MM.1S (cell line): Measurements from ENCODE around the gene FGL2.

ENCODE experiments used
- DNase-seq: peaks from one replicate; pipeline ENCODE4 v3.0.0-alpha.2; 2015
- H2AFZ ChIP-seq: fragments of 300-600 bp; sonication (generic); 2 replicates; pipeline ENCODE4 v1.6.0; 2016; ENCODE audit warnings: antibody characterized with exemption, low read length
- H3F3A ChIP-seq: fragments of 300-600 bp; sonication (generic); 2 replicates; pipeline ENCODE4 v1.6.1; 2016; ENCODE audit warnings: mild to moderate bottlenecking, antibody characterized with exemption, low read length, moderate library complexity, mixed read lengths; ENCODE audit not compliant: insufficient read depth
- H3K27ac ChIP-seq: fragments of 300-600 bp; sonication (generic); 2 replicates; pipeline ENCODE4 v1.5.1; 2016; ENCODE audit warnings: mild to moderate bottlenecking, low read length
- H3K27me3 ChIP-seq: fragments of 300-600 bp; sonication (generic); replicated peaks from 2 replicates; pipeline ENCODE4 v1.6.0; 2016; ENCODE audit warnings: low read length; ENCODE audit not compliant: insufficient read depth
- H3K36me3 ChIP-seq: fragments of 300-600 bp; sonication (generic); replicated peaks from 2 replicates; pipeline ENCODE4 v1.6.1; 2016; ENCODE audit warnings: mild to moderate bottlenecking, low read length, mixed read lengths; ENCODE audit not compliant: insufficient read depth
- H3K4me1 ChIP-seq: fragments of 300-600 bp; sonication (generic); 2 replicates; pipeline ENCODE4 v1.6.1; 2016; ENCODE audit warnings: low read length, mixed read lengths
- H3K4me2 ChIP-seq: fragments of 300-600 bp; sonication (generic); 2 replicates; pipeline ENCODE4 v1.6.0; 2016; ENCODE audit warnings: low read depth, low read length
- H3K4me3 ChIP-seq: fragments of 300-600 bp; sonication (generic); 2 replicates; pipeline ENCODE4 v1.5.1; 2016; ENCODE audit warnings: low read length, mixed read lengths
- H3K79me2 ChIP-seq: fragments of 300-600 bp; sonication (generic); 2 replicates; pipeline ENCODE4 v1.6.1; 2016; ENCODE audit warnings: mixed run types, low read length, mixed read lengths
- H3K9ac ChIP-seq: fragments of 300-600 bp; sonication (generic); 2 replicates; pipeline ENCODE4 v1.6.1; 2016; ENCODE audit warnings: low read length, mixed read lengths
- H3K9me2 ChIP-seq: fragments of 300-600 bp; sonication (generic); replicated peaks from 2 replicates; pipeline ENCODE4 v1.6.1; 2016; ENCODE audit warnings: mild to moderate bottlenecking, low read length, mixed read lengths; ENCODE audit not compliant: insufficient read depth
- H3K9me3 ChIP-seq: fragments of 300-600 bp; sonication (generic); replicated peaks from 2 replicates; pipeline ENCODE4 v1.6.1; 2016; ENCODE audit warnings: mild to moderate bottlenecking, low read length, mixed read lengths; ENCODE audit not compliant: insufficient read depth
- H4K20me1 ChIP-seq: fragments of 300-600 bp; sonication (generic); 2 replicates; pipeline ENCODE4 v1.6.1; 2016; ENCODE audit warnings: mild to moderate bottlenecking, low read length, moderate library complexity, mixed read lengths; ENCODE audit not compliant: insufficient read depth
- EZH2 ChIP-seq: fragments of 300-600 bp; sonication (generic); optimal IDR thresholded peaks from 2 replicates; pipeline ENCODE3; 2017; ENCODE audit warnings: low read depth, mild to moderate bottlenecking, antibody characterized with exemption, low read length, mixed read lengths
- EZH2phosphoT487 ChIP-seq: fragments of 300-600 bp; sonication (generic); IDR thresholded peaks from 2 replicates; pipeline ENCODE4 v1.6.1; 2018; ENCODE audit warnings: antibody characterized with exemption, low read length
- TF ChIP-seq, protein P1 (sequence below): fragments of 300-600 bp; sonication (generic); IDR thresholded peaks from 2 replicates; pipeline ENCODE4 v1.5.1; 2016; ENCODE audit warnings: antibody characterized with exemption, low read length, mixed read lengths

The FGL2 gene

DNA sequence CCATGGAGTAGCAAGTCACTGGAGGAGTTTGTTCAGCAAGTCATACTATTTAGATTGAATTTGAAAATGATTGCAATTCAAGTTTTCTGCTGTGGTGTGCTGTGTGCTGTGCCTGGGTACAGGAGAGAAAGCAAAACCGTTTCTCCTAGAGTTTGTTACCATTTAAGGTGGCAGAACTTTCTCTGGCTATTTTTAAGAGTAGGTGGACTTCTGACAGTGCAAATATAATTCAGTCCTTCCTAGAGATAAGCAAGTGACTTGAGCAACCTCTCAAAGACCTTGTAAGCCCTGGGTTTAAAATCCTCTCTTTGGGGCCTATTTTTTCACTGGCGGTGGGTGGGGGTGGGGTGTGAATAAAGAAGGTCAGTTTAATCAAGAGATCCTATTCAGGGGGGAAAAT lies 42.9 kb upstream of the FGL2 start:
- H3K9me2 ChIP-seq: no peaks in the 10 kb centered on the region
- no peaks in the 10 kb centered on the region for H3K9me3 ChIP-seq
- no peak overlapping the region for H3K4me2 ChIP-seq
- H4K20me1 ChIP-seq: no peaks in the 10 kb centered on the region
- H3K27me3 ChIP-seq: no peaks in the 10 kb centered on the region
- TF ChIP-seq EZH2: no peak
- TF ChIP-seq EZH2phosphoT487: no peak
- TF ChIP-seq, protein P1, sequence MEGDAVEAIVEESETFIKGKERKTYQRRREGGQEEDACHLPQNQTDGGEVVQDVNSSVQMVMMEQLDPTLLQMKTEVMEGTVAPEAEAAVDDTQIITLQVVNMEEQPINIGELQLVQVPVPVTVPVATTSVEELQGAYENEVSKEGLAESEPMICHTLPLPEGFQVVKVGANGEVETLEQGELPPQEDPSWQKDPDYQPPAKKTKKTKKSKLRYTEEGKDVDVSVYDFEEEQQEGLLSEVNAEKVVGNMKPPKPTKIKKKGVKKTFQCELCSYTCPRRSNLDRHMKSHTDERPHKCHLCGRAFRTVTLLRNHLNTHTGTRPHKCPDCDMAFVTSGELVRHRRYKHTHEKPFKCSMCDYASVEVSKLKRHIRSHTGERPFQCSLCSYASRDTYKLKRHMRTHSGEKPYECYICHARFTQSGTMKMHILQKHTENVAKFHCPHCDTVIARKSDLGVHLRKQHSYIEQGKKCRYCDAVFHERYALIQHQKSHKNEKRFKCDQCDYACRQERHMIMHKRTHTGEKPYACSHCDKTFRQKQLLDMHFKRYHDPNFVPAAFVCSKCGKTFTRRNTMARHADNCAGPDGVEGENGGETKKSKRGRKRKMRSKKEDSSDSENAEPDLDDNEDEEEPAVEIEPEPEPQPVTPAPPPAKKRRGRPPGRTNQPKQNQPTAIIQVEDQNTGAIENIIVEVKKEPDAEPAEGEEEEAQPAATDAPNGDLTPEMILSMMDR: no peak
- no peaks in the 10 kb centered on the region for H3K79me2 ChIP-seq
- H3K36me3 ChIP-seq: no peaks in the 10 kb centered on the region
- H2AFZ ChIP-seq: no peak overlapping the region
- no peak overlapping the region for H3K9ac ChIP-seq
- DNase-seq: no peak
- no peak overlapping the region for H3K4me3 ChIP-seq
- no peaks in the 10 kb centered on the region for H3K4me1 ChIP-seq
- H3F3A ChIP-seq: no peaks in the 10 kb centered on the region
- H3K27ac ChIP-seq: no peak overlapping the region

DNA sequence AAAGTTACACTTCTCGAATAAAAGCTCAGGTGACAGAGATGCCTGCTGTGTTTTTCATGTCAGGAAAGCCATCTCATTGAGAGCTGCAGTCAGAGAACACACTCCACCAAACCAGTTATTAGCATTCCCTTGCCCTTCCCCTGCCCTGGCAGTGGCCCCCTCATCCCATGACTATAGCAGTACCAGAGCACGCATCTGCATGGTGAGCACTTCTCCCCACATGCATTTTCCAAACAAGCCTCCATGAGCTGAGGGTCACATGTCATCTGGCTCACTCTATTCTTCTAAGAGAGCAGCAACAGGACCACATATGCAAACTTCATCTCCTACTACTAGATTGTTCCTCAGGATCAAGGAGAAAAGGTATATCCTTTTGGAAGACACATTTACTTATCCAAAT lies 42.4 kb upstream of the FGL2 start:
- TF ChIP-seq, protein P1: no peak
- TF ChIP-seq EZH2phosphoT487 (no peak), EZH2 (no peak)
- no peaks in the 10 kb centered on the region for H3K9me3 ChIP-seq
- no peaks in the 10 kb centered on the region for H3F3A ChIP-seq
- H3K4me2 ChIP-seq: no peak overlapping the region
- no peaks in the 10 kb centered on the region for H3K36me3 ChIP-seq
- no peak for DNase-seq
- H4K20me1 ChIP-seq: no peaks in the 10 kb centered on the region
- no peaks in the 10 kb centered on the region for H3K79me2 ChIP-seq
- H3K27ac ChIP-seq: no peak overlapping the region
- H3K4me1 ChIP-seq: no peaks in the 10 kb centered on the region
- no peak overlapping the region for H3K9ac ChIP-seq
- no peak overlapping the region for H2AFZ ChIP-seq
- no peaks in the 10 kb centered on the region for H3K27me3 ChIP-seq
- no peaks in the 10 kb centered on the region for H3K9me2 ChIP-seq
- no peak overlapping the region for H3K4me3 ChIP-seq

DNA sequence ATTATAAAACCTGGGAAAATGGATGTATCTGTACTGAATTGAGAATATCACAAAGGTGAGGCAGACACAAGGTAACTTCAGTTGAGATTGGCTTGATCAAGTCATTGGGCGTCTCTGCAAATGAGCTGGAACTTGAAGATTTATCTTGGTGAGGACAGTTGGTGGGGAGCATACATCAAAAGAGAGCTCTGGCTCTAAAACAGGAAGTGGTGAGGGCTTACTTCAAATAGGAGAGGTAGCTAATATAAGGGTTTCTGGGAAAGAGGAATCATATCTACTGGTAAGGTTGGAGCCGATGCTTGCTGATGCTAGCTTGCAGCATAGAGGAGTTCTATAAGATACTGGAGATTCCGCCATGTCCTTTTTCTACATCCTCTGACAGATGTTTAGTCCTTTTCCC lies 39.9 kb upstream of the FGL2 start:
- Histone ChIP-seq H3K27me3 (no peaks in the 10 kb centered on the region), H4K20me1 (no peaks in the 10 kb centered on the region), H3K9ac (no peak overlapping the region), H3K79me2 (no peaks in the 10 kb centered on the region), H2AFZ (no peak overlapping the region), H3K4me3 (no peak overlapping the region), H3K9me2 (no peaks in the 10 kb centered on the region), H3F3A (no peaks in the 10 kb centered on the region), H3K36me3 (no peaks in the 10 kb centered on the region), H3K4me1 (no peaks in the 10 kb centered on the region), H3K27ac (no peak overlapping the region), H3K4me2 (no peak overlapping the region), H3K9me3 (no peaks in the 10 kb centered on the region)
- no peak for DNase-seq
- TF ChIP-seq EZH2phosphoT487 (no peak), EZH2 (no peak)

DNA sequence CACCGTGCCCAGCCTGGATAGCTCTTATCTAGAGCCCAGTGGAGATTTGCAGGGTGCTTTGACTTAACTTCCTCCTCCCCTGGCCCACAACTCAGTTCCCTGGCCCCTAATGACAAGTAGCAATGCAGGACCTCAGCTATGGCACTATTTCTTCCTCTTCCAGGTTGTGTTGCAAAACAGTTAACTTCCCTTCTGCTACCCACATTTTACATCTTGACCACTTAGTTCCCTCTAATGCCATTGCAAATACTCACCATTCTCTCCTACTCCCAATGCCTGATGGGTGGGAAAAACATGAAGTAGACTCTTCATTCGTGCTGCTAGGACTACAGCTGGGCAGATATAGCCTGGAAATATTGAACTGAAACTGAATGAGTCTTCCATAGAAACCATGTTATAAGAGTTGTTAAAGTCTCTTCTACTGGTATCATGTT lies 39.1 kb upstream of the FGL2 start:
- TF ChIP-seq, protein P1: no peak
- no peak overlapping the region for H3K27ac ChIP-seq

More for the DNA sequence above, 39.1 kb upstream of the FGL2 start:
- H3K79me2 ChIP-seq: no peaks in the 10 kb centered on the region
- H3K9me2 ChIP-seq: no peaks in the 10 kb centered on the region
- DNase-seq: no peak
- no peaks in the 10 kb centered on the region for H3K36me3 ChIP-seq
- H3K9me3 ChIP-seq: no peaks in the 10 kb centered on the region
- H3K9ac ChIP-seq: no peak overlapping the region
- H3K4me2 ChIP-seq: no peak overlapping the region
- H3K4me3 ChIP-seq: no peak overlapping the region
- H4K20me1 ChIP-seq: no peaks in the 10 kb centered on the region
- no peak overlapping the region for H2AFZ ChIP-seq
- no peaks in the 10 kb centered on the region for H3K27me3 ChIP-seq
- H3K4me1 ChIP-seq: no peaks in the 10 kb centered on the region
- no peaks in the 10 kb centered on the region for H3F3A ChIP-seq
